HCT116 (cell line): ENCODE measurements around the gene FAM50B. TPM values are rescaled to one million over a fixed set of nuclear protein-coding genes. Genes with fewer than 3 reads are reported as not detected.

Experiments used
- ATAC-seq: fragments of 200-7000 bp; cut with Tn5 transposase; 2 replicates; pipeline ENCODE4 v1.9.1; 2020; ENCODE audit warnings: mild to moderate bottlenecking, moderate library complexity
- BruUV-seq: library from RNA; stranded (reverse); fragments of 400-500 nt; replicated peaks from 2 replicates; lab custom pipeline; 2021; lab: Mats Ljungman, UMichigan
- CTCF ChIA-PET: fragments of 300-600 bp; sonication (Branson Sonifier 250); formaldehyde crosslinking; loops from one replicate; lab custom pipeline; 2021; ENCODE audit warnings: antibody characterized with exemption; lab: Charles Lee
- POLR2A ChIA-PET: fragments of 300-600, 350-600 bp; sonication (Branson Sonifier 250); formaldehyde crosslinking; loops from one replicate; lab custom pipeline; 2021; ENCODE audit warnings: antibody characterized with exemption; lab: Charles Lee
- RAD21 ChIA-PET, 2 experiments: fragments of 300-600 bp; sonication (Branson Sonifier 250); formaldehyde crosslinking; loops; one replicate each; lab custom pipeline; 2023; ENCODE audit warnings: low total read pairs in 2 of 2; ENCODE audit not compliant: uncharacterized antibody in 2 of 2, unreplicated experiment in 2 of 2, low non-redundant PET in 1 of 2; lab: Charles Lee
- DNase-seq: peaks from one replicate; pipeline ENCODE4 v3.0.0-alpha.2; 2010; ENCODE audit warnings: low read depth, low spot score
- H2AFZ ChIP-seq: fragments of 200-600 bp; shearing (Covaris generic), sonication (generic); 2 replicates; pipeline ENCODE4 v1.6.1; 2017; ENCODE audit warnings: low read depth, mixed run types, mixed read lengths, antibody characterized with exemption, low read length; ENCODE audit not compliant: poor library complexity, severe bottlenecking
- H3K27ac ChIP-seq: 2 replicates; pipeline ENCODE4 v1.5.1; 2012; ENCODE audit warnings: low read depth, low read length
- H3K27me3 ChIP-seq: fragments of 200-600 bp; sonication (generic); 2 replicates; pipeline ENCODE4 v1.6.1; 2016; ENCODE audit warnings: mixed run types, low read length, mixed read lengths; ENCODE audit not compliant: insufficient read depth
- H3K36me3 ChIP-seq, 2 experiments: fragments of 200-500 bp in 1 of 2; fragments of 200-600 bp in 1 of 2; sonication (Bioruptor generic) in 1 of 2; sonication (generic) in 1 of 2; 2 replicates each; pipeline versions ENCODE4 v1.5.1 to v1.6.1; 2014 to 2016; ENCODE audit warnings: low read length in 2 of 2, inconsistent platforms in 1 of 2, mixed read lengths in 1 of 2, mixed run types in 1 of 2; ENCODE audit not compliant: insufficient read depth in 2 of 2, control insufficient read depth in 1 of 2
- H3K4me1 ChIP-seq, 2 experiments: fragments of 200-600 bp in 1 of 2; sonication (generic) in 1 of 2; 2 replicates each; pipeline versions ENCODE4 v1.5.1 to v1.6.1; 2012 to 2017; ENCODE audit warnings: low read length in 2 of 2, inconsistent platforms in 1 of 2, mild to moderate bottlenecking in 1 of 2, mixed read lengths in 1 of 2, mixed run types in 1 of 2, moderate library complexity in 1 of 2; ENCODE audit not compliant: insufficient read depth in 2 of 2, control insufficient read depth in 1 of 2
- H3K4me2 ChIP-seq: fragments of 200-600 bp; sonication (generic); 2 replicates; pipeline ENCODE4 v1.6.1; 2017; ENCODE audit warnings: mixed run types, low read length, mixed read lengths
- H3K4me3 ChIP-seq, 2 experiments: fragments of 200-600 bp in 1 of 2; sonication (generic) in 1 of 2; replicated peaks in 1 of 2; 2 replicates each; pipeline ENCODE4 v1.5.1; 2011 to 2016; ENCODE audit warnings: low read length in 2 of 2, control low read depth in 1 of 2, low read depth in 1 of 2, mild to moderate bottlenecking in 1 of 2, mixed read lengths in 1 of 2, mixed run types in 1 of 2
- H3K79me2 ChIP-seq: fragments of 200-600 bp; sonication (generic); 2 replicates; pipeline ENCODE4 v1.6.1; 2017; ENCODE audit warnings: mild to moderate bottlenecking, mixed run types, low read length, moderate library complexity, mixed read lengths; ENCODE audit not compliant: insufficient read depth
- H3K9ac ChIP-seq: fragments of 200-600 bp; sonication (generic); 2 replicates; pipeline ENCODE4 v1.6.1; 2016; ENCODE audit warnings: low read length, mixed read lengths
- H3K9me2 ChIP-seq: fragments of 200-600 bp; sonication (generic), shearing (Covaris generic); 2 replicates; pipeline ENCODE4 v1.6.1; 2017; ENCODE audit warnings: mixed run types, mild to moderate bottlenecking, moderate library complexity; ENCODE audit not compliant: insufficient read depth
- H3K9me3 ChIP-seq, 2 experiments: fragments of 200-500 bp in 1 of 2; fragments of 200-600 bp in 1 of 2; sonication (Bioruptor generic) in 1 of 2; sonication (generic) in 1 of 2; 2 replicates each; pipeline ENCODE4 v1.6.1; 2014 to 2017; ENCODE audit warnings: low read length in 2 of 2, mixed read lengths in 2 of 2, inconsistent platforms in 1 of 2, low read depth in 1 of 2, mild to moderate bottlenecking in 1 of 2, mixed run types in 1 of 2, moderate library complexity in 1 of 2; ENCODE audit not compliant: control insufficient read depth in 1 of 2, insufficient read depth in 1 of 2
- H4K20me1 ChIP-seq: fragments of 200-600 bp; sonication (generic), shearing (Covaris generic); 2 replicates; pipeline ENCODE4 v1.6.1; 2017; ENCODE audit warnings: mixed run types, mild to moderate bottlenecking, moderate library complexity; ENCODE audit not compliant: insufficient read depth
- CEBPB ChIP-seq: IDR thresholded peaks from 2 replicates; pipeline ENCODE4 v1.6.1; 2012; ENCODE audit warnings: low read depth
- EGR1 ChIP-seq: IDR thresholded peaks from 2 replicates; pipeline ENCODE4 v1.6.1; 2012; ENCODE audit warnings: low read depth
- EZH2phosphoT487 ChIP-seq: fragments of 200-600 bp; IDR thresholded peaks from 2 replicates; pipeline ENCODE4 v1.6.1; 2018; ENCODE audit warnings: antibody characterized with exemption, borderline replicate concordance
- JUND ChIP-seq: IDR thresholded peaks from 2 replicates; pipeline ENCODE4 v1.6.1; 2012
- RAD21 ChIP-seq: IDR thresholded peaks from 2 replicates; pipeline ENCODE4 v1.6.1; 2012; ENCODE audit warnings: low read depth, mild to moderate bottlenecking
- SIN3A ChIP-seq: IDR thresholded peaks from 2 replicates; pipeline ENCODE4 v1.6.1; 2012; ENCODE audit warnings: low read depth
- SRF ChIP-seq: IDR thresholded peaks from 2 replicates; pipeline ENCODE4 v1.6.1; 2012; ENCODE audit warnings: low read depth
- TCF7L2 ChIP-seq: IDR thresholded peaks from 2 replicates; pipeline ENCODE4 v1.7.0; 2011; ENCODE audit warnings: borderline replicate concordance, inconsistent platforms; ENCODE audit not compliant: insufficient read depth, insufficient read length; ENCODE audit errors: extremely low read depth
- ZFX ChIP-seq: fragments of 450-650 bp; IDR thresholded peaks from 2 replicates; pipeline ENCODE4 v1.6.1; 2017
- intact Hi-C: fragments of 100-400 bp; cut with micrococcal nuclease; formaldehyde crosslinking; loops from 2 replicates; pipeline ENCODE4 v1.10.0; 2022
- total RNA-seq: library from RNA; stranded (reverse); gene quantifications from one replicate; pipeline ENCODE4 v1.2.1, GENCODE V29; 2021; ENCODE audit not compliant: unreplicated experiment
- TF ChIP-seq, protein P1 (sequence below): IDR thresholded peaks from 2 replicates; pipeline ENCODE4 v1.6.1; 2012
- TF ChIP-seq, protein P2 (sequence below), 3 experiments: fragments of 200-600 bp in 1 of 3; sonication (generic) in 1 of 3; IDR thresholded peaks in 2 of 3; conservative IDR thresholded peaks in 1 of 3; 2 replicates each; pipeline ENCODE4 v1.5.1; 2012 to 2017; ENCODE audit warnings: low read depth in 2 of 3, low read length in 2 of 3, antibody characterized with exemption in 1 of 3, borderline replicate concordance in 1 of 3, control low read depth in 1 of 3, mild to moderate bottlenecking in 1 of 3, mixed read lengths in 1 of 3, mixed run types in 1 of 3, moderate library complexity in 1 of 3; ENCODE audit not compliant: insufficient read depth in 1 of 3
- TF ChIP-seq, protein P3 (sequence below): IDR thresholded peaks from 2 replicates; pipeline ENCODE4 v1.6.1; 2011; ENCODE audit warnings: mild to moderate bottlenecking, low read length, moderate library complexity; ENCODE audit not compliant: insufficient replicate concordance; ENCODE audit errors: extremely low read depth

The FAM50B gene
- total RNA-seq, 1 experiment from 2014 or later: 0.86 TPM

DNA sequence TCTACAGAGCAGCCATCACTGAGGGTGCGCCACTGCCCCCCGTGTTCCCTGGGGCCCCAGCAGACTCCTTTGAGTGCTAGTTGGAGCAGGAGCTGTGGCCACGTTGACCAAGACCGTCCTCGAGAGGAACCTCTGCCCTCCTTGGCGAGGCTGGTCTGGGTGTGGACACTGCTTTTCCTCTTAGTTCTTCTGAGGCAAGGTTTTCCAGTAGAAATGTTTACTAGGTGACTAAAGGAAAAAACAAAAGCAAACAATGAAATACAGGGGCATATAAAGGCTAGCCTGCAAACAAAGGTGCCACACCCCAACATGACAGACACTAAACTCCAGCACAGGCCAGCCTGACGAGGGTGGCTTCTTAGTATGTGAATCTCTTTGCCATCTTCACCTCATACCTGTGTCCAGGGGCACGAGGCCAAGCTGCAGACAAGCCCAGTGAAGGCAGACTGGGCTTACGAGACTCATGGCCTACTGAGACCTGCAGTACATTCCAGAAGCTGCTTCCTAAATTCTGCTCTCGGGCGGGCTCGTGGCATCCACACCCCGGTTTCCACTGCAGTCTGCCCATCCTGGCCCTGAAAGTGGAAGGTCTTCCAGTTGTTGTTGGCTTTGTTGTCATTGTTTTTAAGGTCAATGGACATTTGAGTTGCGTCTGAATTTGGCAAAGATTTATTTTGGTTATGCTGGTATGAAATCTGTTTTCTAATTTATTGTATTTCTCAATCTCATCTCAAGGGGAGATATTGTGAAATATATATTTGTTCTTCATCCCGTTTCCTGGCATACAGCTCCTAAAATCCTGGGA lies 39.2 kb downstream of the FAM50B start (continued):
- TF ChIP-seq, protein P1, sequence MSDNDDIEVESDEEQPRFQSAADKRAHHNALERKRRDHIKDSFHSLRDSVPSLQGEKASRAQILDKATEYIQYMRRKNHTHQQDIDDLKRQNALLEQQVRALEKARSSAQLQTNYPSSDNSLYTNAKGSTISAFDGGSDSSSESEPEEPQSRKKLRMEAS: no peak

DNA sequence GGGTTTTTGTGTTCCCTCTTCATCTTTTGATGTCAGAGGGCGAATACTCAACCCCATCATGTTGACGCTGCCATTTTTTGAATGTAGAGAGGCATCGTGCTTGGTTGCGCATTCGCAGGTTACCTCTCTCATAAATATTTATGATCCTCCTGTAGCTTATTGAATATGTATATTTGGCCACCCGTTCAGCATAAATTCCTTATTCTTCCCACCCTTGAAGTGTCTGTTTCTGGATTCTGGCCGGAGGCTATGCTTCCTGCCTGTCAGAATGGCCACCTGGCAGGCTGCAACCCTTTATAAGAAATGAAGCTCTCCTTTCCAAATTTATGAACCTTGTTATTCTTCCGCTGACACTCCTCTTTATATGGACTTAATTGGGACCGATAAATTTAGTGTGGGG lies 40.9 kb downstream of the FAM50B start:
- BruUV-seq: no TSS peak
- H3K9ac ChIP-seq: no peak overlapping the region
- no peaks in the 10 kb centered on the region for H3K27me3 ChIP-seq
- ChIA-PET CTCF (no interaction called here), POLR2A (no interaction called here), RAD21 (no interaction called here)
- H3K4me2 ChIP-seq: no peak overlapping the region
- no peak overlapping the region for H2AFZ ChIP-seq
- DNase-seq (no peak), ATAC-seq (no peak)
- H4K20me1 ChIP-seq: no peaks in the 10 kb centered on the region
- no peaks in the 10 kb centered on the region for H3K36me3 ChIP-seq
- no peak overlapping the region for H3K4me3 ChIP-seq
- intact Hi-C loops: no loop called here
- TF ChIP-seq EGR1 (no peak), JUND (no peak), SRF (no peak), EZH2phosphoT487 (no peak), TCF7L2 (no peak), RAD21 (no peak), ZFX (no peak), CEBPB (no peak), SIN3A (no peak)
- TF ChIP-seq, protein P2, sequence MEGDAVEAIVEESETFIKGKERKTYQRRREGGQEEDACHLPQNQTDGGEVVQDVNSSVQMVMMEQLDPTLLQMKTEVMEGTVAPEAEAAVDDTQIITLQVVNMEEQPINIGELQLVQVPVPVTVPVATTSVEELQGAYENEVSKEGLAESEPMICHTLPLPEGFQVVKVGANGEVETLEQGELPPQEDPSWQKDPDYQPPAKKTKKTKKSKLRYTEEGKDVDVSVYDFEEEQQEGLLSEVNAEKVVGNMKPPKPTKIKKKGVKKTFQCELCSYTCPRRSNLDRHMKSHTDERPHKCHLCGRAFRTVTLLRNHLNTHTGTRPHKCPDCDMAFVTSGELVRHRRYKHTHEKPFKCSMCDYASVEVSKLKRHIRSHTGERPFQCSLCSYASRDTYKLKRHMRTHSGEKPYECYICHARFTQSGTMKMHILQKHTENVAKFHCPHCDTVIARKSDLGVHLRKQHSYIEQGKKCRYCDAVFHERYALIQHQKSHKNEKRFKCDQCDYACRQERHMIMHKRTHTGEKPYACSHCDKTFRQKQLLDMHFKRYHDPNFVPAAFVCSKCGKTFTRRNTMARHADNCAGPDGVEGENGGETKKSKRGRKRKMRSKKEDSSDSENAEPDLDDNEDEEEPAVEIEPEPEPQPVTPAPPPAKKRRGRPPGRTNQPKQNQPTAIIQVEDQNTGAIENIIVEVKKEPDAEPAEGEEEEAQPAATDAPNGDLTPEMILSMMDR (IDR thresholded peaks at IDR 0.05 in 2 of 3, conservative IDR thresholded peaks at IDR 0.05 in 1 of 3; ENCODE audit: borderline replicate concordance in 1 of 3, insufficient read depth in 1 of 3, low read depth in 2 of 3, low read length in 2 of 3): no peak
- TF ChIP-seq, protein P3, sequence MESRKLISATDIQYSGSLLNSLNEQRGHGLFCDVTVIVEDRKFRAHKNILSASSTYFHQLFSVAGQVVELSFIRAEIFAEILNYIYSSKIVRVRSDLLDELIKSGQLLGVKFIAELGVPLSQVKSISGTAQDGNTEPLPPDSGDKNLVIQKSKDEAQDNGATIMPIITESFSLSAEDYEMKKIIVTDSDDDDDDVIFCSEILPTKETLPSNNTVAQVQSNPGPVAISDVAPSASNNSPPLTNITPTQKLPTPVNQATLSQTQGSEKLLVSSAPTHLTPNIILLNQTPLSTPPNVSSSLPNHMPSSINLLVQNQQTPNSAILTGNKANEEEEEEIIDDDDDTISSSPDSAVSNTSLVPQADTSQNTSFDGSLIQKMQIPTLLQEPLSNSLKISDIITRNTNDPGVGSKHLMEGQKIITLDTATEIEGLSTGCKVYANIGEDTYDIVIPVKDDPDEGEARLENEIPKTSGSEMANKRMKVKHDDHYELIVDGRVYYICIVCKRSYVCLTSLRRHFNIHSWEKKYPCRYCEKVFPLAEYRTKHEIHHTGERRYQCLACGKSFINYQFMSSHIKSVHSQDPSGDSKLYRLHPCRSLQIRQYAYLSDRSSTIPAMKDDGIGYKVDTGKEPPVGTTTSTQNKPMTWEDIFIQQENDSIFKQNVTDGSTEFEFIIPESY: no peak
- H3K9me2 ChIP-seq: no peaks in the 10 kb centered on the region
- no peaks in the 10 kb centered on the region for H3K9me3 ChIP-seq
- H3K4me1 ChIP-seq: 0 out of 4 replicates have a peak, but pooled peaks cover 0 to 5% of the 10 kb centered on the region in 2 experiments
- H3K79me2 ChIP-seq: no peaks in the 10 kb centered on the region
- no peak overlapping the region for H3K27ac ChIP-seq
